ENCODE data around the gene CIC.

DNA sequence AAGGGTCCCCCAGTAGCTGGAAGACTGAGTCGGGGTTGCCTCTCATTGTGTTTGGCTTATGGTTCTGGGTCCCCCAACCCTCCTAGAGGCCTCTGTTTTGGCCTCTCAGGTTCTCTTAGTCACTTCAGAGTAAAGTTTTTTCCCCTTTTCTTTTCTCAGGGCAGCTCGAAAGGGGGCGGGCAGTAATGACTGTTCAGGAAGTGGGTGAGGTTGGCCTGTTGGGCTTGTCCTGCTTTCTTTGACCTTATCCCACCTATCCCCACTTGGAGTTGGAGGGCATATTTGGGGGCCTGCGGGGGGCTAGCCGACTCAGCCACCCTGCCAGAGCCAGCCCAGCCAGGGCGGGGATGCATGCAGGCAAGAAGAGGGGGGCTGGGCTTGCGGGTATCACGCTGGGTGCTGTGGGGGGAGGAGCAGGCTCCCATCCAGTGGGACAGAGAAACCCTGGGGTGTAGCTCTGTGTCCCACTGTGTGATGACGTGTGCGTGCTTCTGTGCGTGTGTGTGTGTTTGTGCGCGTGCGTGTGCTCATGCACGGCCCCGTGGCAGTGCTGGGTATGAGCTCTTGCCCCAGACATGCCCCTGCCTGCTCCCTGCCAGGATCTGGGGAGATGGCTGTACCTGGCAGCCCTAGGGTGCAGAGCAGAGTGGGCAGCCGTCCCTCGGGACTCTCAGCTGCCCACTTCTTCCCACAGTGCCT is 1.4 kb downstream of the CIC start:
- TF ChIP-seq POLR2AphosphoS5 (IDR thresholded peaks at IDR 0.05), result no peak
- TF ChIP-seq, protein P1, sequence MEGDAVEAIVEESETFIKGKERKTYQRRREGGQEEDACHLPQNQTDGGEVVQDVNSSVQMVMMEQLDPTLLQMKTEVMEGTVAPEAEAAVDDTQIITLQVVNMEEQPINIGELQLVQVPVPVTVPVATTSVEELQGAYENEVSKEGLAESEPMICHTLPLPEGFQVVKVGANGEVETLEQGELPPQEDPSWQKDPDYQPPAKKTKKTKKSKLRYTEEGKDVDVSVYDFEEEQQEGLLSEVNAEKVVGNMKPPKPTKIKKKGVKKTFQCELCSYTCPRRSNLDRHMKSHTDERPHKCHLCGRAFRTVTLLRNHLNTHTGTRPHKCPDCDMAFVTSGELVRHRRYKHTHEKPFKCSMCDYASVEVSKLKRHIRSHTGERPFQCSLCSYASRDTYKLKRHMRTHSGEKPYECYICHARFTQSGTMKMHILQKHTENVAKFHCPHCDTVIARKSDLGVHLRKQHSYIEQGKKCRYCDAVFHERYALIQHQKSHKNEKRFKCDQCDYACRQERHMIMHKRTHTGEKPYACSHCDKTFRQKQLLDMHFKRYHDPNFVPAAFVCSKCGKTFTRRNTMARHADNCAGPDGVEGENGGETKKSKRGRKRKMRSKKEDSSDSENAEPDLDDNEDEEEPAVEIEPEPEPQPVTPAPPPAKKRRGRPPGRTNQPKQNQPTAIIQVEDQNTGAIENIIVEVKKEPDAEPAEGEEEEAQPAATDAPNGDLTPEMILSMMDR (IDR thresholded peaks at IDR 0.05), result no peak
